Liver (tissue), 9 donors: ENCODE results near the gene CYBA. TPM values are rescaled to one million over a fixed set of nuclear protein-coding genes. Genes with fewer than 3 reads are reported as not detected.

ENCODE experiments used
- DNase-seq: peaks from one replicate; pipeline ENCODE4 v3.0.0-alpha.2; 2017; ENCODE audit warnings: low spot score
- H3K27ac ChIP-seq, 2 donors: one replicate each; pipeline ENCODE4 v1.7.0; 2013; ENCODE audit warnings: inconsistent platforms in 2 of 2, low read length in 2 of 2, control low read depth in 1 of 2, low read depth in 1 of 2, mild to moderate bottlenecking in 1 of 2
- H3K27me3 ChIP-seq, 4 donors: one replicate each; pipeline versions ENCODE4 v1.6.1 to v1.7.0; 2013; ENCODE audit warnings: low read length in 3 of 4, inconsistent platforms in 1 of 4, mild to moderate bottlenecking in 1 of 4, moderate library complexity in 1 of 4; ENCODE audit not compliant: control insufficient read depth in 4 of 4, insufficient read depth in 4 of 4
- H3K36me3 ChIP-seq, 4 donors: one replicate each; pipeline versions ENCODE4 v1.6.1 to v1.7.0; 2013; ENCODE audit warnings: low read length in 3 of 4, mild to moderate bottlenecking in 3 of 4, low read depth in 1 of 4, moderate library complexity in 1 of 4; ENCODE audit not compliant: control insufficient read depth in 4 of 4, insufficient read depth in 3 of 4
- H3K4me1 ChIP-seq, 4 donors: one replicate each; pipeline versions ENCODE4 v1.6.1 to v1.7.0; 2013; ENCODE audit warnings: low read length in 3 of 4, mild to moderate bottlenecking in 3 of 4, moderate library complexity in 1 of 4; ENCODE audit not compliant: control insufficient read depth in 4 of 4, insufficient read depth in 4 of 4
- H3K4me3 ChIP-seq, 3 donors: one replicate each; pipeline versions ENCODE4 v1.6.1 to v1.7.0; 2013; ENCODE audit warnings: low read length in 3 of 3, control low read depth in 1 of 3, low read depth in 1 of 3, mild to moderate bottlenecking in 1 of 3
- H3K9ac ChIP-seq, 2 donors: one replicate each; pipeline ENCODE4 v1.7.0; 2013; ENCODE audit warnings: low read length in 2 of 2, mild to moderate bottlenecking in 2 of 2, moderate library complexity in 2 of 2, control low read depth in 1 of 2, low read depth in 1 of 2
- H3K9me3 ChIP-seq, 4 donors: one replicate each; pipeline versions ENCODE4 v1.6.1 to v1.7.0; 2013; ENCODE audit warnings: low read length in 3 of 4; ENCODE audit not compliant: control insufficient read depth in 4 of 4
- EGR1 ChIP-seq, 2 donors: IDR thresholded peaks; 2 replicates each; pipeline ENCODE4 v1.6.1; 2016 to 2018; ENCODE audit warnings: antibody characterized with exemption in 2 of 2, low read depth in 2 of 2
- FOXA1 ChIP-seq: IDR thresholded peaks from 2 replicates; pipeline ENCODE4 v1.6.1; 2016; ENCODE audit warnings: antibody characterized with exemption
- FOXA2 ChIP-seq: IDR thresholded peaks from 2 replicates; pipeline ENCODE4 v1.6.1; 2016; ENCODE audit warnings: antibody characterized with exemption
- HNF4A ChIP-seq, 2 donors: conservative IDR thresholded peaks; 2 replicates each; pipeline ENCODE4 v1.6.1; 2016; ENCODE audit warnings: antibody characterized with exemption in 2 of 2, mild to moderate bottlenecking in 2 of 2
- HNF4G ChIP-seq: IDR thresholded peaks from 2 replicates; pipeline ENCODE4 v1.6.1; 2016; ENCODE audit warnings: antibody characterized with exemption
- JUND ChIP-seq, 2 donors: IDR thresholded peaks; 2 replicates each; pipeline ENCODE4 v1.6.1; 2016; ENCODE audit warnings: antibody characterized with exemption in 2 of 2
- MAX ChIP-seq: IDR thresholded peaks from 2 replicates; pipeline ENCODE4 v1.6.1; 2016; ENCODE audit warnings: antibody characterized with exemption
- NR2F2 ChIP-seq: IDR thresholded peaks from 2 replicates; pipeline ENCODE4 v1.6.1; 2016; ENCODE audit warnings: antibody characterized with exemption
- RAD21 ChIP-seq, 2 donors: IDR thresholded peaks; 2 replicates each; pipeline ENCODE4 v1.6.1; 2016; ENCODE audit warnings: antibody characterized with exemption in 2 of 2, mild to moderate bottlenecking in 2 of 2
- REST ChIP-seq: IDR thresholded peaks from 2 replicates; pipeline ENCODE4 v1.6.1; 2016; ENCODE audit warnings: antibody characterized with exemption, mild to moderate bottlenecking
- RXRA ChIP-seq, 2 donors: IDR thresholded peaks; 2 replicates each; pipeline ENCODE4 v1.6.1; 2017 to 2018; ENCODE audit warnings: antibody characterized with exemption in 2 of 2, mild to moderate bottlenecking in 1 of 2
- SP1 ChIP-seq: IDR thresholded peaks from 2 replicates; pipeline ENCODE4 v1.6.1; 2018; ENCODE audit warnings: antibody characterized with exemption, mild to moderate bottlenecking
- TAF1 ChIP-seq: conservative IDR thresholded peaks from 2 replicates; pipeline ENCODE4 v1.6.1; 2016; ENCODE audit warnings: antibody characterized with exemption, mild to moderate bottlenecking
- YY1 ChIP-seq: IDR thresholded peaks from 2 replicates; pipeline ENCODE4 v1.6.1; 2016; ENCODE audit warnings: antibody characterized with exemption, mild to moderate bottlenecking
- WGBS: extraction: QIAGEN DNeasy Blood & Tissue Kit; methylation state at CpG from one replicate; pipeline ENCODE4 v1.1.7; 2013; 5-methylcytosine and 5-hydroxymethylcytosine counted together
- polyA plus RNA-seq, 2 donors: library from polyadenylated mRNA; stranded (reverse) in 1 of 2; unstranded in 1 of 2; fragments of 200-250 nt in 1 of 2; fragments of >200 nt in 1 of 2; fragmentation: Nextera tagmentation in 1 of 2; extraction: Ambion mirVana in 1 of 2; gene quantifications; one replicate each; pipeline versions ENCODE4 v1.2.1 to v1.2.3, GENCODE V29; 2013 to 2015
- total RNA-seq, 2 donors: library from RNA; depleted of rRNA; stranded (reverse); fragments of >200 nt; gene quantifications; one replicate each; pipeline ENCODE4 v1.2.3, GENCODE V29; 2014
- TF ChIP-seq, protein P1 (sequence below): IDR thresholded peaks from 2 replicates; pipeline ENCODE4 v1.6.1; 2016; ENCODE audit warnings: antibody characterized with exemption
- TF ChIP-seq, protein P2 (sequence below): fragments of 150-350 bp; IDR thresholded peaks from 2 replicates; pipeline ENCODE4 v1.5.1; 2017; ENCODE audit warnings: improper control_type of control experiment, low read depth, low read length; ENCODE audit not compliant: missing input control
- TF ChIP-seq, protein P3 (sequence below): IDR thresholded peaks from 2 replicates; pipeline ENCODE4 v1.6.1; 2016; ENCODE audit warnings: antibody characterized with exemption
- donor health status: healthy.
- donor health status: healthy.
- donor health status: healthy.
- donor health status: healthy.
- donor health status: healthy.

Gene CYBA
- total and polyA plus RNA-seq, 4 donors, result 39.0 to 217 (median 52.6) TPM

DNA sequence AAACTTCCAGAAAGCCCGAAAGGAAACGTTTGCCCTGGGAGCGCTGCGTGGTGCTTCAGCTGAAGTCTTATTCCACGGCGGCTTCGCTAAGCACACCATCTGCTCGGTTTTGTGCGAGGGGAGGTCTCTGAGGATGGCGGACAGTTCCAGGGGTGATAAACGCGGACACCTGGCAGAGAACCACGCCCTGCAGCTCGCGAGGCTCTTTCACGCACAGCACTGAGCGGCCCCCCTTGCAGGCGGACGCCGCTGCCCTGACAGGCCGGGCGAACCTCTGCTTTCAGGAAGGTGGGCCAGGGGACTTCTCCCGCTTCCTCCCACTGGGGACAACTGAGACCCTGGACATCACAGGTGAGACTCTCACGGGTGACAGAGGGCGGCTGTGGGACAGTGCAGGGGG, 8.3 kb upstream of the CYBA start:
- Histone ChIP-seq H3K4me1 (peaks cover 4 to 22% (median 11%) of the 10 kb centered on the region in 4 donors), H3K27me3 (no peaks in the 10 kb centered on the region), H3K27ac (no peak overlapping the region), H3K9me3 (no peaks in the 10 kb centered on the region), H3K4me3 (no peak overlapping the region), H3K36me3 (peaks cover 7 to 28% (median 13%) of the 10 kb centered on the region in 4 donors), H3K9ac (no peak overlapping the region)
- no peak for DNase-seq
- 96% methylated on average over 25 of the region's 25 CpGs for WGBS
- TF ChIP-seq, protein P1, sequence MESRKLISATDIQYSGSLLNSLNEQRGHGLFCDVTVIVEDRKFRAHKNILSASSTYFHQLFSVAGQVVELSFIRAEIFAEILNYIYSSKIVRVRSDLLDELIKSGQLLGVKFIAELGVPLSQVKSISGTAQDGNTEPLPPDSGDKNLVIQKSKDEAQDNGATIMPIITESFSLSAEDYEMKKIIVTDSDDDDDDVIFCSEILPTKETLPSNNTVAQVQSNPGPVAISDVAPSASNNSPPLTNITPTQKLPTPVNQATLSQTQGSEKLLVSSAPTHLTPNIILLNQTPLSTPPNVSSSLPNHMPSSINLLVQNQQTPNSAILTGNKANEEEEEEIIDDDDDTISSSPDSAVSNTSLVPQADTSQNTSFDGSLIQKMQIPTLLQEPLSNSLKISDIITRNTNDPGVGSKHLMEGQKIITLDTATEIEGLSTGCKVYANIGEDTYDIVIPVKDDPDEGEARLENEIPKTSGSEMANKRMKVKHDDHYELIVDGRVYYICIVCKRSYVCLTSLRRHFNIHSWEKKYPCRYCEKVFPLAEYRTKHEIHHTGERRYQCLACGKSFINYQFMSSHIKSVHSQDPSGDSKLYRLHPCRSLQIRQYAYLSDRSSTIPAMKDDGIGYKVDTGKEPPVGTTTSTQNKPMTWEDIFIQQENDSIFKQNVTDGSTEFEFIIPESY, result no peak
- no peak for TF ChIP-seq RXRA (IDR thresholded peaks at IDR 0.05)
- no peak for TF ChIP-seq HNF4G
- TF ChIP-seq YY1, result no peak
- TF ChIP-seq, protein P2, sequence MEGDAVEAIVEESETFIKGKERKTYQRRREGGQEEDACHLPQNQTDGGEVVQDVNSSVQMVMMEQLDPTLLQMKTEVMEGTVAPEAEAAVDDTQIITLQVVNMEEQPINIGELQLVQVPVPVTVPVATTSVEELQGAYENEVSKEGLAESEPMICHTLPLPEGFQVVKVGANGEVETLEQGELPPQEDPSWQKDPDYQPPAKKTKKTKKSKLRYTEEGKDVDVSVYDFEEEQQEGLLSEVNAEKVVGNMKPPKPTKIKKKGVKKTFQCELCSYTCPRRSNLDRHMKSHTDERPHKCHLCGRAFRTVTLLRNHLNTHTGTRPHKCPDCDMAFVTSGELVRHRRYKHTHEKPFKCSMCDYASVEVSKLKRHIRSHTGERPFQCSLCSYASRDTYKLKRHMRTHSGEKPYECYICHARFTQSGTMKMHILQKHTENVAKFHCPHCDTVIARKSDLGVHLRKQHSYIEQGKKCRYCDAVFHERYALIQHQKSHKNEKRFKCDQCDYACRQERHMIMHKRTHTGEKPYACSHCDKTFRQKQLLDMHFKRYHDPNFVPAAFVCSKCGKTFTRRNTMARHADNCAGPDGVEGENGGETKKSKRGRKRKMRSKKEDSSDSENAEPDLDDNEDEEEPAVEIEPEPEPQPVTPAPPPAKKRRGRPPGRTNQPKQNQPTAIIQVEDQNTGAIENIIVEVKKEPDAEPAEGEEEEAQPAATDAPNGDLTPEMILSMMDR, result no peak
- no peak for TF ChIP-seq NR2F2
- no peak for TF ChIP-seq REST
- TF ChIP-seq RAD21 (IDR thresholded peaks at IDR 0.05), result no peak
- TF ChIP-seq, protein P3, sequence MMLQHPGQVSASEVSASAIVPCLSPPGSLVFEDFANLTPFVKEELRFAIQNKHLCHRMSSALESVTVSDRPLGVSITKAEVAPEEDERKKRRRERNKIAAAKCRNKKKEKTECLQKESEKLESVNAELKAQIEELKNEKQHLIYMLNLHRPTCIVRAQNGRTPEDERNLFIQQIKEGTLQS, result no peak
- TF ChIP-seq SP1, result no peak
- no peak for TF ChIP-seq FOXA1
- TF ChIP-seq MAX, result no peak
- no peak for TF ChIP-seq FOXA2
- TF ChIP-seq JUND (IDR thresholded peaks at IDR 0.05), result no peak
- no peak for TF ChIP-seq TAF1
- TF ChIP-seq EGR1 (IDR thresholded peaks at IDR 0.05; ENCODE audit: low read depth in 2 of 2), result no peak

DNA sequence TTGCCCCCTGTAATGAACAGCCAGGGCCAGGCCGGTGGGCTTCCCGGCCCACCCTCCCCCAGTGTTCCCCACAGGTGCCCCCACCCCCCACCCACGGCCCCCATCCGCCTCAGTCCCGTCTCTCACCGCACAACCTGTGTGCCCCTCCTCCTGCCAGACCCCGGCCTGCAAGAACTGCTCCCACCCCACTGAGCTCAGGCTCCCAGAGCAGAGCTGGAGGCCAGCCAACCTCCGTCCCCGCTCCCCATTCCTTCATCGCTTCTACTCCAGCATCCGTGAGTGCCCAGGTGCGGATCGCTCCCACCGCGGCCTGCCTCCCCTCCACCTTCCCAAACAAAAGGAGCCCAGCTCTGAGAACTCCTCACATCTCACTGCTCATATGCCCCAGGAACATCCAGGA, 7.9 kb upstream of the CYBA start:
- no peak for DNase-seq
- Histone ChIP-seq H3K4me3 (no peak overlapping the region), H3K36me3 (peaks cover 7 to 29% (median 15%) of the 10 kb centered on the region in 4 donors), H3K27me3 (no peaks in the 10 kb centered on the region), H3K27ac (no peak overlapping the region), H3K4me1 (peaks cover 1 to 17% (median 7%) of the 10 kb centered on the region in 4 donors), H3K9me3 (no peaks in the 10 kb centered on the region), H3K9ac (no peak overlapping the region)
- WGBS, result 95% methylated on average over 15 of the region's 15 CpGs
- no peak for TF ChIP-seq FOXA1
- no peak for TF ChIP-seq HNF4A (conservative IDR thresholded peaks at IDR 0.05)
- TF ChIP-seq, protein P3, result no peak
- TF ChIP-seq RXRA (IDR thresholded peaks at IDR 0.05), result no peak
- no peak for TF ChIP-seq YY1
- TF ChIP-seq NR2F2, result no peak
- TF ChIP-seq, protein P1, result no peak
- TF ChIP-seq RAD21 (IDR thresholded peaks at IDR 0.05), result no peak
- no peak for TF ChIP-seq REST
